NCI-H526 (cell line): Measurements from ENCODE around the gene POLK.
"Not testable (repeated sequence)": the region's sequence is repeated elsewhere in the genome, so short reads cannot be mapped to it uniquely, and the experiment has no call there.

ENCODE experiments used
- DNase-seq, 2 experiments: peaks; one replicate each; lab custom pipeline; 2025; lab: John Stamatoyannopoulos, UW

Gene POLK

DNA sequence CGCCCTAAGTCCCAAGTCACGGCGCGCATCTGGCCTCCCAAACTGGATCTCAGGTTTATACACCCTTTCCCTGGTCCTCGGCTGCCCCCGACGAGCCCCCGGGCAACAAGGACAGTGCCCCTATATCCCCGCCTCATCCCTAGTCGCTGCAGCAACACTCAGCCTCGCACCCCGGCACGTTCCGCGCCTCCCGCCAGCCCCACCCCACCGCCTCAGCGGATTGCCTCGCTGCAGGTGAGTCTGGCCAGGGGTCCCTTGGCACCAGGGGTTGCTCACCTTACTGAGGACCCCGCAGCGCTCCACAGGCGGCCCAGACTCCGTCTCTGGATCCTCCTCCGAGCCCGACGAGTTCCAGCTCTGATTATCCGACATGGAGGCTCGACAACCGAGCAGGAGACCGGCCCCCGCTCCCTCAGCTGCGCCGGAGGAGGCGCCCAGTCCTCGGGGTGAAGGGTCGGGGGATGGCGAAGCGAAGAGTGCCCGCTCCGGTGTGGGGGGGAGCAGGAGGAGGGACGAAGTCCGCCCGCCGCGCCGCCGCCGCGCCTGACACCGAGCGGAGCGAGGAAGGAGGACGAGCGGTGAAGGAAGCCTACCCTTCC is 756 bp upstream of the POLK start:
- no peak for DNase-seq

DNA sequence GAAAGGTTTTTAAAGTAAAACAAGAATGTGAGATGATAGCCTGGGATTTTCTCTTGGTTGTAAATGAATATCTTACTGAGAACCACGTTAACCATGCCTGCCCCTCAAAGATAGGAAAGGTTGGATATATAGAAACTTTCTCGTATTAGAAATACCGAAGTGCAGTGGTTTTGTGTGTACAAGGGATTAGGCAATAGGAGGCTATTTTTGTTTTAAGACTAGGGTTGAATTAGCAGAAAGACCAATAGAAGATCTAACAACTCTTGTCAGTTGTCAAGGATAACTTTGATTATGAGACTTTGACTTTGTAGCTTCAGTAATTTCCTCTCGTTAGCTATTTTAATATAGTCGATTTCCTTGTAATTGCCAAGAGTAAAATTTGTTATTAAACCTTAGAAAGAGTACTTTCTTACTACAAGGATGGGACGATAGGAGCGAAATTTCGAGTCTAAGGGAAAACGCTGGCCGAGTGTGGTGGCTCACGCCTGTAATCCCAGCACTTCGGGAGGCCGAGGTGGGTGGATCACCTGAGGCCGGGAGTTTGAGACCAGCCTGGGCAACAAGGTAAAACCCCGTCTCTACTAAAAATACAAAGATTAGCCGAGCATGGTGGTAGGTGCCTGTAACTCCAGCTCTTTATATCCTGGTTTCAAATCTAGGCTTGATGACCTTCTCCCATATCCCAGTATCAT is 838 bp downstream of the POLK start:
- no peak for DNase-seq

DNA sequence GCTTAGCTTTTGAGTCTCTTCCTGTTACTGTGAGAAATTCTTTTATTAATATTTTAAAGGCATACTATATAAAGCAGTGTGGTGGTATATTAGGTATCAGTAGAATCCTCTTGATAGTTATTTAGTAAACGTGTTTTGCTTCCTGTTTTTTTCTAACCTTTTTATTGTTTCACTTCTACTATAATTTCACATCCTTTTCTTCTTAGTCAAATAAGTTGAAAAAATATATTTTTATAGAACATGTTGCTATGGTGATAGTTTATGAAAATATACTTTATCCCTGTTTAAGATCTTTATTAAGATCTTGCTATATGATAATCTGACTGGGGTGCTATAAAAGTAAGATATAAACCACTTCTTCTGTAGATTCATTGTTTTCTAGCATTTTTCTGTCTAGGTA is 2.1 kb downstream of the POLK start:
- no peak for DNase-seq

DNA sequence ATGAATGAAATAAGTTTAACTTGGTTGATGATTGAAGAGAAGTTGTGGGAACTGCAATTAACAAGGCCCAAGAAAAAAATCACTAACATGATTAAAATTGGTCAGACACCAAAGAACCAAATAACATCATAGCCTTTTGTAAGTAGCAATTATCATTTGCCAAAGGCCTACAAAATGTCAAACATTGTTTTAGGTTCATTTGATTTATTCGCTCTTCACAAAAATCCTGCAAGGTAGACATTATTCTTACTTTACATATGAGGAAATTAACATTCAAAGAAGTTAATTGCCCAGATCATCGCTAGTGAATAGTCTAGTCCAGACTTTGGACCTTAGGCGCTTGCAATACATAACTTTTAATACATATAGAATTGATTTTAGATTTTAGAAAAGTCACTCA is 2.6 kb downstream of the POLK start:
- no peak for DNase-seq

DNA sequence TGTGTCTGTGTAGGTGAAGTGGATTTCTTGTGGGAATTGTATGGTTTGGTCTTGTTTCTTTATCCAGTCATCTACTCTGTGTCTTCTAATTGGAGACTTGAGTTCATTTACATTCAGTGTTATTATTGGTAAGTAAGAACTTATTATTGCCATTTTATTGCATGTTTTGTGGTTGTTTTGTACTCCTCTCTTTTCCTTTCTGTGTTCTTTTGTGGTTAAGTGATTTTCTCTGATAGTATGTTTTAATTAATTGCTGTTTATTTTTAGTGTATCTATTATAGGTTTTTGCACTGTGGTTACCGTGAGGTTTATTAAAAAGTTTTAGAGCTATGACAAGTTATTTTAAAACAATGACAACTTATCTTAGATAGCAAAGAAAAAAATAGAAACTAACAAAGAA is 8.1 kb downstream of the POLK start:
- no peak for DNase-seq

DNA sequence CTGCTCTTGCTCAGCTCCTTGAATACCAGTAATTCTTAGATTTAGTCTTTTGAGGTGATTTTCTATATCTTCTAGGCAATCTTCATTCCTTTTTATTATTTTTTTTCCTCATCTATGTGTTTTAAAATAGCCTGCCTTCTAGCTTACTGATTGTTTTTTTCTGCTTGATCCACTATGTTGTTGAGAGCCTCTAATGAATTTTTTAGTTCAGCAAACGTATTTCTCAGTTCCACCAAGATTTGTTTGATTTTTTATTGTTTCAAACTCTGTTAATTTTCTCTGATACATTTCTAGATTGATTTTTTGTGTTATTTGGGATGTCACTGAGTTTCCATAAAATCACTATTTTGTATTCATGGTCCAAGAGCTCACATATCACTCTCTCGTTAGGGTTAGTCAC is 9.5 kb downstream of the POLK start:
- no peak for DNase-seq

DNA sequence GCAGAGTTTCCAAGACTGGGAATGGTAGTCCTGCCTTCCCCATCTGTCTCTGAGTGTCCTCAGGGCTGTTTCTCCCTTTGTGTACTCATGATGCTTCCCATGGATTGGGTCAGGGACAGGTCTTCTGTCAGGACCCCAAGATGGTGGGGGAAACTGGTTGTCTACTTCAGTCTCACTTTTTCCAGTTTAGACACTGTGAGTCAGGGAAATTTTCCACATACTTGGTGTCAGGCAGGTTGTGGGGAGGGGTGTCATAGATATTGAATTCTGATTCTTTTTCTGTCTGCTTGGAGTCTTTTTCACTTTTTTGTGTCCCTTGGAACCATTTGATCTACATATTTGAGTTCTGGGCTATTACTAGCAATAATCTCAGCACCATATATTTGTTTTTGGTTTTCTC is 10.3 kb downstream of the POLK start:
- no peak for DNase-seq

DNA sequence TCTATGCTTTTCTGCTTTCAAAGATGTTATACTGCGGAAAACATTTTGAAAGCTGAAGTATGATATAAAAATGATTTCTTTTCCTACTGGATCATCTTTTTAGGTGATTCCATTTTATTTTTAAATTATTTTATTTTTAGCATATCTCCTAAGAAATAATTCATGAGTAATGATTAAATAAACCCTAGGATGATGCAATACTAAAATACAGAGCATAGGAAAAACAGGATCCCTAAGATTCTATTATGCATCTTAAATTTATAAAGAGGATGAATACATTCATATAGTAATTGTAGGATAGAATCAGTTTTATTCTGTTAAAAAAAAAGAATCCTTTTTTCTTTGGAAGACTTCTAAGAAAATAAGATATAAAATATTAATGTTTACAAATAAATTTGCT is 10.9 kb downstream of the POLK start:
- DNase-seq: no peak

DNA sequence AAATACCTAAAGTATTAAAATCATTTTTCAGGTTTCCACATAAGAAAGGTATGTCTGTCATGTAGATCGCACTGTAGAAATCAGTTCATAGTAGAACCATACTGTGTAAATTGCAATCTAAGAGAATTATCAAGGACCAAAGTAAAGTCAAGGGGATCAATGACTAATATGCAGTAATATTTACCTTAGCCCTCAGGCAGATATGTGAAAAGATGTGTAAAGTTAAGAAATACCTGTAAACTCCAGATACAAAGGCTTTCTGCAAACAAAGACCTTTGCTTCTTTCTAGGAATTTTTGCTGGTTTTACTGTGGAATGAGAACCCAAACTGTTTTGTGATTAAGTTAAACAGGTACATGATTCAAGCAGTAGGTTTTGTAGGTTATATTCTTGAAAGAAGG is 11.6 kb downstream of the POLK start:
- no peak for DNase-seq

DNA sequence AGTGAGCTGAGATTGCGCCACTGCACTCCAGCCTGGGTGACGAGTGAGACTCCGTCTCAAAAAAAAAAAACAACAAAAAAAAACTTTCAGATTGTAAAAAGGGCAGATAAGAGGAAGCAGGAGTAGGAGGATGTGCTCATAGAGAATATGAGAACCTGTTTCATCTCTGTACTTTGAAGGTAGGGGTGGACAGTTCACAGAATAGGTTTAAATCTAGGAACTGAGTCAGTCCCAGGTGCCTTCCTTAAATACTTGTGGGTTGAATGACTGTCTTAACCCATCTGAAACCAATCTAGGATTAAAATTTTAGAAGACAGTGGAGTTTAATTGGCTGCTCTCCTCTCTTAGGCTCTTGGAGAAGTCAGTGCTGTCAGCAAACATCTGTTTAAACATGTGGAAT is 12.4 kb downstream of the POLK start:
- DNase-seq: no peak

DNA sequence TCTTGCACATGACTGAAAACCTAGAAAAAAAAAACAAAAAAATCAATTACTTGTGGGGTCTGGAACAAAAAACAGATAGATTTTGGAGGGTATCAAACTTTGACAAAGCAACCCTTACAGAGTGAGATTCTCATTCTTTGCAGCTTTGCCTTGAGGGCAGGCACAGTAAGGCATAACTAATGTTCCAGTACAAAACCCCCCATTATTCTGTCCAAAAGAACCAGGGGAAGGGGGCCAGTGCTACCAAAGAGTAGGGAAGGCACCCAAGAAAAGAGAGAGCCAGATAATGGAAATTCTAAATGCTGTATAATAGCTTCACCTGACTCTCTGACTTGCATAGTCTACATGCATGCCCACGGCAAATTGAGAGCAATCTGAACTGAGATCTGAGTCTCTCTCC is 12.9 kb downstream of the POLK start:
- no peak for DNase-seq

DNA sequence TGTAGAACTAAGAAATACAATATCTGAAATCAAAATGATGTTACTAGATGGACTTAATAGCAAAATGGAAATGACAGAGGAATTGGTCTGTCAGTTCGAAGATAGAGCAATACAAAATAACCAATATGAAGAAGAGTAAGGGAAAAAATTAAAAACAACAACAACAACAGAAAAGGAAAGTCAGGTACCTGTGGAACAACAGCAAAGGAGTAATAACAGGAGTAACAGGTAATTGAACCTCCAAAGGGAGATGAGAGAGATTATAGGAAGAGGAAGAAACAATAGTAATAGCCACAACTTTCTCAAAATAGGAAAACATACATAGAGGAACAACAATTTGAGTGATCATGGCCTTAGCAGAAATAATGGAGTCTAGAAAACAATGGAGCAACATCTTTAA is 13.7 kb downstream of the POLK start:
- DNase-seq: no peak

DNA sequence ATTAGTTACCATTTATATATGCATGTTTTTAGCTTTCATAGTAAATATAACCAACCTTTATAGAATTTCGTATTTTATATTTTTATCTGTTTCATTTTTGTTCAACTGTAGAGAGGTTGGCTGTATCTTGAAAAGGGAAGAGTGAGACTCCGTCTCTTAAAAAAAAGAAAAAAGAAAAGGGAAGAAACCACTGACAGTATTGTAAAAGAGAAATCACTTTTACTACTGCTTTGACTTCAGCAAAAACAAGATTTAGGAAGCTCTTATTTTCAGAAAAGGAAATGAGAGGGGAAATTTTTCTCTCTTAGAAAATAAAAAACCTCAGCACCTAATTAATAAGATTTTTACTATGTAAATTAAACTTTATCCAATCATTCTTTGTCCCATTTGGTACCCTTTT is 14.4 kb downstream of the POLK start:
- no peak for DNase-seq

DNA sequence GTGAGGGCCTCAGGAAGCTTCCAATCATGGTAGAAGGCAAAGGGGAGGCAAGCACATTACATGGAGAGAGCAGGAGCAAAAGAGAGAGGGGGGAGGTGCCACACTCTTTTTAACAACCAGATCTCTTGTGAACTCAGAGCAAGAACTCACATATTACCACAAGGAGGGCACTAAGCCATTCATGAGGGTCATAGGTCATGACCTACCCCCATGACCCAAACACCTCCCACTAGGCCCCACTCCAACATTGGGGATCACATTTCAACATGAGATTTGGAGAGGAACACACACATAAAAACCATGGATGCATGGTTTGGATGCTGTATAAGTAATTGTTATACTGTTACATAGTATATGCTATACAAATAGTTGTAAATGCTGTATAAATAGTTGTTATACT is 17.5 kb downstream of the POLK start:
- no peak for DNase-seq

DNA sequence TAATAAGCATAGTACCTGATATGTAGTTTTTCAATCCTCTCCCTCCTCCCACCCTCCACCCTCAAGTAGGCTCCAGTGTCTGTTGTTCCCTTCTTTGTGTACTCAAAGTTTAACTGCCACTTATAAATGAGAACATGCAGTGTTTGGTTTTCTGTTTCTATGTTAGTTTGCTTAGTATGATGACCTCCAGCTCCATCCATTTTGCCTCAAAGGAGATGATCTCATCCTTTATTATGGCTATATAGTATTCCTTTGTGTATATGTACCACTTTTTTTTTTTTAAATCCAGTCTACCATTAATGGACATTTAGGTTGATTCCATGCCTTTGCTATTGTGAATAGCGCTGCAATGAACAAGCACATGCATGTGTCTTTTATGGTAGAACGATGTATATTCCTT is 20.5 kb downstream of the POLK start:
- DNase-seq: no peak

DNA sequence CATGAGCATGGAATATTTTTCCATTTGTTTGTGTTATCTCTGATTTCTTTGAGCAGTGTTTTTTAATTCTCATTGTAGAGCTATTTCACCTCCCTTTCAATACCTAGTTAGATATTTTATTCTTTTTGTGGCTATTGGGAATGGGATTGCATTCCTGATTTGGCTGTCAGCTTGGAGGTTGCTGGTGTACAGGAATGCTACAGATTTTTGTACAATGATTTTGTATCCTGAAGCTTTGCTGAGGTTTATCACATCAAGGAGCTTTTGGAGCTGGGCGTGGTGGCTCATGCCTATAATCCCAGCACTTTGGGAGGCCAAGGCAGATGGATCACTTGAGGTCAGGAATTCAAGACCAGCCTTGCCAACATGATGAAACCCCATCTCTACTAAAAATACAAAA is 22.0 kb downstream of the POLK start:
- DNase-seq: not testable (repeated sequence)

DNA sequence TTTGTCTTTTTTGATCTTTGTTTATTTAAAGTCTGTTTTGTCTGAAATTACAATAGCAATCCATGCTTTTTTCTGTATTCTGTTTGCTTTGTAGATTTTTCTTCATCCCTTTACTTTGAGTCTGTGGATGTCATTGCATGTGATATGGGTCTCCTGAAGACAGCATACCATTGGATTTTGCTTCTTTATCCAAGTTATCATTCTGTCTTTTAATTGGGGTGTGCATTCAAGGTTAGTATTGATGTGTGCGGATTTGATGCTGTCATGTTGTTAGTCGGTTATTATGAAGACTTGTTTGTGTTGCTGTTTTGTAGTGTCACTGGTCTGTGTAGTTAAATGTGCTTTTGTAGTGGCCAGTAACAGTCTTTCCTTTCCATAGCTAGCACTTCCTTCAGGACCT is 23.0 kb downstream of the POLK start:
- DNase-seq: no peak

DNA sequence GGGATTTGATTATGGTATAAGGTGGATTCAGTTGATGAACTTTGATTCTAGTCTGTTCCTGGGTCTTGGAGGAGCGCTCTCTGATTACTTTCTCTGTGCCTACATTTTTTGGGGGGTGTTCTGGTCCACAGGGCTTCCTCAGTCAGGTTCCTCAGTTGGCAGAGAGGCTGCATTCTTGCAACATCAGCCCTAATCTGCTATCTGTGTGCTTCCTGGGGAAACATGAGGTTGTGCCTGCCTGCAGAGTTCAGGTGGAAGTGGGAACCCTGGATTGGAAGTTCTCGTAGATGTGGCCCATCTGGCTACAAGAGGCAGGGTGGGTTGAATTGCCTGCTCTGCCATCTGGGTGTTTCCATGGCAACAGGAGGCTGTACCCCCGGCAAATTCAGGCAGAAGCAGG is 24.5 kb downstream of the POLK start:
- no peak for DNase-seq

DNA sequence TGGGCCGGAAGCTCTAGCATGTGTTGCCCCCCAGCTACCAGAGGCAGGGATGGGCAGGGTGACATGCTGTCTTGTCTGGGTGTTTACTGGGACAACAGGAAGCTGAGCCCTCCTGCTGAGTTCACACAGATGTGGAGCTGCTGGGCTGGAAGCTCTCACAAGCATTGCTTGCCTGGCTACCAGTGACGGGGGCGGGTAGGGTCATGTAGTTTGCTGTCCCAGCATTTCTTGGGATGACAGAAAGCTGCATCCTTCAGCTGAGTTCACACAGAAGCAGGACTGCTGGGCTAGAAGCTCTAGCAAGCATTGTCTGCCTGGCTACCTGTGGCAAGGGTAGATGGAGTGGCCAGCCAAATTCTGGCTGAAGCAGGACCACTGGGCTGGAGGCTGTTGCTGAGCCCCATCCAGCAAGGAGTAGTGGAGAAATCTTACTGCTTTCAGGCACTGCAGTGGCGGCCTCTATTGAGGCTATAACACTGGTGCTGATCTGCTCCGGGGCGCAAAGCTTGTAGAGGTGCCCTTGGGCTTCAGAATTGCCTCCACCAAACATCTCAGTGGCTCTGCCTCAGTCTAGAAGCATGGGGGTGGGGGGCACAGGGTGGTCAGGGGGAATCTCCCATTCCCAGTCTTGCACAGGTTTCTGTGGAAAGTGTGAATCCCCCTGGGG is 25.1 kb downstream of the POLK start:
- no peak for DNase-seq

DNA sequence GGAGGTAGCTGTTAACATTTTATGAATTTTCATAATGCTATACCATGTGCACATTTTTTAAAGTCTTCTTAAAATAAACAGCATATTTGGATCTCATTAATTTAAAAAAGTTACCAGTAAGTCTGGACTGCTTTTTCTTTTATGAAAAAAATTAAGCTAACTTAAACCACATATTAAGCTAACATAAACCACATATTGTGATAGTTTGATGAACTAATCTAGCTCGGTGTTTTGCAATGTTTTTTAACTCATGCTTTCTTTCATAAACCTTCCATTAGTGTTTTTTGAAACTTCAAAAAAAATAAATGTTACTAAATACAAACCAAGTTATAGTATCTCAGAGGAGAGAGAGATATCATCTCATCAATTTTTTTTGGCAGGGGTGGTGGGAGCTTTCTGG is 26.5 kb downstream of the POLK start:
- no peak for DNase-seq

DNA sequence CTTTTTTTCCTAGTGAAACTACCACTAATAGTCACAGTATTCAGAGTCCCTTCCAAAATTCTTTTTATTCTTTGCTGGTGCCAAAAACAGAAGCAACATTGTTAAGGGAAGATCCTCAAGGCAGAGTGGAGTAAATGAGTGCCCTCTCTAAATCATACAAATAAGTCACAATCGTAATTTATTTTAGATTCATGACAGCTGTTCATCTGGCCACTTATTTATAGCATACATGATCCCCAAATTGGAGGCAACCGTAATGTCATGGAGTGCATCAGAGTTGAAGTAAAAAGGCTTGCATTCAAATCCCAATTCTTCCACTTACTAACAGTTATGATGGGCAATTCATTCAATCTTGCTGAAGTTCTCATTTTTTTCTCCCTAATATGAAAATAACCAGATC is 33.4 kb downstream of the POLK start:
- no peak for DNase-seq

DNA sequence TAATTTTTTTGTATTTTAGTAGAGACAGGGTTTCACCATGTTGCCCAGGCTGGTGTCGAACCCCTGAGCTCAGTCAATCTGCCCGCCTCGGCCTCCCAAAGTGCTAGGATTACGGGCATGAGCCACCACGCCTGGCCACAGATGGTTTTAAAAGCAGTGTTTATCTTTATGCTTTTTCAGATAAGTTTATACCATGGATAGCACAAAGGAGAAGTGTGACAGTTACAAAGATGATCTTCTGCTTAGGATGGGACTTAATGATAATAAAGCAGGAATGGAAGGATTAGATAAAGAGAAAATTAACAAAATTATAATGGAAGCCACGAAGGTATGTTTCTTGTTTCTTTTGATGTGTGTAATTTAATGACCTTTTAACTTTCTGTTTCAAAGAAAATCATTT is 35.1 kb downstream of the POLK start:
- no peak for DNase-seq

DNA sequence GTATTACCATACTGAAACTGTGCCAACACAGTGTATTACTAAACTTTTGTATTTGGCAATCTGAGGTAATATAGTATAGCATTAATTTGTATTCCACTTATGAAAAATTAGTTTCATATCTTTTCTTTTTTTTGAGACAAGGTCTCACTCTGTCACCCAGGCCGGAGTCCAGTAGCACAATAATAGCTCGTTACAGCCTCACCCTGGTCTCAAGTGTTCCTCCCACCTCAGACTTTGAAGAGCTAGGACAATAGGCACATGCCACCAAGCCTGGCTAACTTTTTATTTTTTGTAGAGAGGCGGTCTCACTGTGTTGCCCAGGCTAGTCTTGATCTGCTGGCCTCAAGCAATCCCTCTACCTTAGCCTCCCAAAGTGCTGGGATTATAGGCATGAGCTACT is 36.1 kb downstream of the POLK start:
- DNase-seq: no peak

DNA sequence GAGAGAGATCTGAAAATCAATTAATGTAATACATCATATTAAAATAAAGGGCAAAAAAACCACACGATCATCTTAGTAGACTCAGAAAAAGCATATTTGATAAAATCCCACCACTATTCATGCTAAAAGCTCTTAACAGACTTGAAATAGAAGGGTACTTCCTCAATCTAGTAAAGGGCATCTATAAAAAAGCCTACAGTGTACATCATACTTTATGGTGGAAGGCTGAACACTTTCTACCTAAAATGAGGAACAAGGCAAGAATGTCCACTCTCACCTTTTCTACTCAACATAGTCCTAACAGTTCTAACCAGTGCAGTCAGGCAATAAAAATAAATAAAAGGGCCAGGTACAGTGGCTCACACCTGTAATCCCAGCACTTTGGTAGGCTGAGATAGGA is 38.9 kb downstream of the POLK start:
- DNase-seq: no peak
